ENCODE measurements around the gene DNMT3B.
"Not testable (repeated sequence)": the region's sequence is repeated elsewhere in the genome, so short reads cannot be mapped to it uniquely, and the experiment has no call there.

DNMT3B gene

DNA sequence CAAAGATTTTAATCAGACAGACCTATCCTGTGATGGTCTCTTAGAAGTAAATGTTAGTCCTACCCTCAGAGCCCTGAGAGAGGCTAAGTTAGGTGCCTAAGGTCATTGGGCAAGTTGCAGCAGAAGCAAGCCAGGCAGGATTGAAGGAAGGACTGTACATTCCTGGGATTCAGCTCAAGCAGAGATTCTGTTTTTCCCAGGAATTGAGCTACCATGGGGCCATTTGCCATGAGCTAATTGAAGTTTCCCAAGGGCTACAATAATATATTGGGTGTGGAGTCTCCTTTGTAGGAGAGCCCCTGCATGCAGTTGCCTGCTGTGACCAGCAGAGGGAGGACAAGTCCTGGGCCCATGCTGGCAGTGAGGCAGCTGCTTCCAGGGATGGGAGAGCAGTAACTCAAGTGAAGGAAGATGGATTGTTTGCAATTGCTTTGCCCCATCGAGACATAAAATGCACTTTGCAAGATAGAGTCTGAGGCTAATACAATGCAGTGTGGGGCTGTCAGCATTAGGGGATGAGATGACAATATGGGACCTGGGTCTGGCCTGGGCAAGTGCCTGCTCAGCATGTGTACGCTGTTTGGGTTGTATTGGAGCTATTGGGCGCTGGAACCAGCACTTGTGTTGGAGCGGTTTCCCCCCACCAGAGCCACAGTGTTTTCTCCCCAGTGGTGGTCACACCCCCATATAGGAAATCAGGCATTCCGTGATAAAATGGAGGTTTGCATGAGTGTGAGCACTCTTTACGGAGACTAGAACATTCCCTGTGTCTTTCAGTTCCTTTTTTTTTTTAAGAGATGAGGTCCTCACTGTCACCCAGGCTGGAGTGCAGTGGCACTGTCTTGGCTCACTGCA lies 27.9 kb downstream of the DNMT3B start:
- DNase-seq (ENCODE audit: low read depth in 1 of 2, low spot score in 1 of 2), result peak; percentile 40 to 55

DNA sequence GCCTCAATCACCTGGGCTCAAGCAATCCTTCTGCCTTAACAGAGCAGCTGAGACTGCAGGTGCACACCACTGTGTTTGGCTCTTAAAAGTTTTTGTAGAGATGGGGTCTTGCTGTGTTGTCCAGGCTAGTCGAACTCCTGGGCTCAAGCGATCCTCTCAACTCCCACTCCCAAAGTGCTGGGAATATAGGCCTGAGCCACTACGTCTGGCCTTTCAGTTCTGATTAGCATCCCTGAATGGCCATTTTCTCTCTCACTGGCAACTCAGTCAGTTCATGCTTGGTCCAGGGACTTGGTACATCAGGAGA lies 28.5 kb downstream of the DNMT3B start:
- DNase-seq (ENCODE audit: low read depth in 1 of 2, low spot score in 1 of 2), result no peak

DNA sequence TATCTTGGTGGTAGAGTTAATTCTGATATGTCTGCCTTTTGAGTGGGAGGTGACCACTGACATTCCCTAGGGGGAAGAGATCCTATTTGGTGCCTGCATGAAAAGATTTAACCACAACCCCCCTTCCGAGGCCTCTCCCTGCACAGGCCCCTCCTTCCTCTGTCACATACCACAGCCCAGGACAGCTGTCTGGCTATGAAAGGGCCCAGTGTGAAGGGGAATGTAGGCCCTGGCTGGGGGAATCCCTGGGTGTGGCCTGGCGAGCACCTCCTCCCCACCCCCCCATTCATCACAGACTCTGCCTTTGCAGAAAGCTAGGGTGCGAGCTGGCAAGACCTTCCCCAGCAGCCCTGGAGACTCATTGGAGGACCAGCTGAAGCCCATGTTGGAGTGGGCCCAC lies 30.1 kb downstream of the DNMT3B start:
- no peak for DNase-seq (ENCODE audit: low read depth in 1 of 2, low spot score in 1 of 2)

DNA sequence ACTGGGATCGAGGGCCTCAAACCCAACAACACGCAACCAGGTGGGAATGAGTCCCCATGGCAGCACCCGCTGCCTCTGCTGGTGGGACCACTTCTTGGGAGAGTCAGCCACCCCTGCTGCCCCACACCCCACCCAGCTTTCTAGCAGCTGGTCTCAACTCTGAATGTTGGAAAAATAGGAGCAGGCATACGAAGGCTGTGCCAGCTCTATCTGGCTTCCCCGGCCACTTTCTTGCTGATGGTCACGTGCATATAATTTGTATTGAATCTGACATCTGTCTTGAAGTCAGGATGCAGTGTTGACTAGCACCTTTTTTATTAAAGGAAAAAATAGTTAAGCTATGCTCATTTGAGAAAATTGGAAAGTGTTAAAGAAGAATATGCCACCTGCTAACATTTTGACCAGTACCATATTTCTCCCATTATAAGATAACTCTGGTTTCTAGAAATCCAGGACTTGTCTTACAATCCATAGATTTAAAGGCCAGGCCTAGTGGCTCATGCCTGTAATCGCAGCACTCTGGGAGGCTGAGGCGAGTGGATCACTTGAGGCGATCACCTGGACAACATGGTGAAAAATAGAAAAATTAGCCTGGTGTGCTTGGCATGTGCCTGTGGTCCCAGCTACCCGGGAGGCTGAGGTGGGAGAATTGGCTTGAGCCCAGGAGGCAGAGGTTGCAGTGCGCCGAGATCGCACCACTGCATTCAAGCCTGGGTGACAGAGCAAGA lies 30.7 kb downstream of the DNMT3B start:
- no peak for DNase-seq (ENCODE audit: low read depth in 1 of 2, low spot score in 1 of 2)

DNA sequence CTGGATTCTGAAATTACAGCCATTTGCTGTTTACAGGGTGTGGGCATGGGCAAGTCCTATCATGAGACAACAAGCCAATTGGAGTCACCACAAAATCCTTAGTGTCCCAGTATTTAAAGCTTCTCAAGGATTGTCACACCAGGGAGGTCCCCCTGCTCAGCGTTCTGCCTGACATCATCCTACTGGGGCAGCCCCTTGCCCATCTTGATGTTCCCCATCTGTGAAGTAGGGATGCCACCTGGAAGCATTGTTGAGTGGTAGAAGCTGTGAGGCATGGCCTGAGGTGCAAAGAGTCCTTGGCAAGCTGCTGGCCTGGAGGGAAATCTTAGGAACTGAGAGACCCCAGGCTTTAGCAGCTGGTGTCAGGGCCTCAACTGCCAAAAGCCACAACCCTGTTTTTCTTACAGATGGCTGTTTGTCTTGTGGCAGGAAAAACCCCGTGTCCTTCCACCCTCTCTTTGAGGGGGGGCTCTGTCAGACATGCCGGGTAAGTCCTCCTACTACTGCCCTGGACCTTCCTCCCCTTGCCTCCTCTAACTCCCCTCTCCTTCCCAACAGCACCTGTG lies 34.3 kb downstream of the DNMT3B start:
- no peak for DNase-seq (ENCODE audit: low read depth in 1 of 2, low spot score in 1 of 2)

DNA sequence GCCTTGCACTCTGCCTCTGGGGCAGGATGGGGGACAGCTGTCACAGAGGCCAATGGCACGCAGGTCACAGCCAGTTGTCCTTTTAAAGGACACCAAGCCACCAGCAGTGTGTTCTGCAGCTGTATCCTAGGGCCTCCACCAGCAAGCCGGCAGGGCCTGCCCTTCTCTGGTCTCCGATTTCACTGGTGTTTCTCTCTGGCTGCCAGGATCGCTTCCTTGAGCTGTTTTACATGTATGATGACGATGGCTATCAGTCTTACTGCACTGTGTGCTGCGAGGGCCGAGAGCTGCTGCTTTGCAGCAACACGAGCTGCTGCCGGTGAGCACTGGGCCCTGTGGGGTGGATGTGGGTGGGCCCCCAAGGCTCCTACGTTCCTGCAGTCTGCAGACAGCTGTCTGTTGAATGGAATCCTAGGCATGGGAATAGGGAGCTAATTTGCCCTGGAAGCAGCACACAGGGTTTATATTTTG lies 34.8 kb downstream of the DNMT3B start:
- DNase-seq (ENCODE audit: low read depth in 1 of 2, low spot score in 1 of 2), result no peak

DNA sequence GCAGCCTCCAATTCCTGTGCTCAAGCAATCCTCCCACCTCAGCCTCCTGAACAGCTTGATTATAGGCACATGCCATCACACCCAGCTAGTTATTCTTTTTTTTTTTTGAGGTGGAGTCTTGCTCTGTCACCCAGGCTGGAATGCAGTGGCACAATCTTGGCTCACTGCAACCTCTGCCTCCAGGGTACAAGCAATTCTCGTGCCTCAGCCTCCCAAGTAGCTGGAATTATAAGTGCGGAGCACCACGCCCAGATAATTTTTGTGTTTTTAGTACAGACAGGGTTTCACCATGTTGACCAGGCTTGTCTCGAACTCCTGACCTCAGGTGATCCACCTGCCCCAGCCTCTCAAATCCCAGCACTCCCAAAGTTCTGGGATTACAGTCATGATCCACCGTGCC lies 35.4 kb downstream of the DNMT3B start:
- not testable (repeated sequence) for DNase-seq (ENCODE audit: low read depth in 1 of 2, low spot score in 1 of 2)

DNA sequence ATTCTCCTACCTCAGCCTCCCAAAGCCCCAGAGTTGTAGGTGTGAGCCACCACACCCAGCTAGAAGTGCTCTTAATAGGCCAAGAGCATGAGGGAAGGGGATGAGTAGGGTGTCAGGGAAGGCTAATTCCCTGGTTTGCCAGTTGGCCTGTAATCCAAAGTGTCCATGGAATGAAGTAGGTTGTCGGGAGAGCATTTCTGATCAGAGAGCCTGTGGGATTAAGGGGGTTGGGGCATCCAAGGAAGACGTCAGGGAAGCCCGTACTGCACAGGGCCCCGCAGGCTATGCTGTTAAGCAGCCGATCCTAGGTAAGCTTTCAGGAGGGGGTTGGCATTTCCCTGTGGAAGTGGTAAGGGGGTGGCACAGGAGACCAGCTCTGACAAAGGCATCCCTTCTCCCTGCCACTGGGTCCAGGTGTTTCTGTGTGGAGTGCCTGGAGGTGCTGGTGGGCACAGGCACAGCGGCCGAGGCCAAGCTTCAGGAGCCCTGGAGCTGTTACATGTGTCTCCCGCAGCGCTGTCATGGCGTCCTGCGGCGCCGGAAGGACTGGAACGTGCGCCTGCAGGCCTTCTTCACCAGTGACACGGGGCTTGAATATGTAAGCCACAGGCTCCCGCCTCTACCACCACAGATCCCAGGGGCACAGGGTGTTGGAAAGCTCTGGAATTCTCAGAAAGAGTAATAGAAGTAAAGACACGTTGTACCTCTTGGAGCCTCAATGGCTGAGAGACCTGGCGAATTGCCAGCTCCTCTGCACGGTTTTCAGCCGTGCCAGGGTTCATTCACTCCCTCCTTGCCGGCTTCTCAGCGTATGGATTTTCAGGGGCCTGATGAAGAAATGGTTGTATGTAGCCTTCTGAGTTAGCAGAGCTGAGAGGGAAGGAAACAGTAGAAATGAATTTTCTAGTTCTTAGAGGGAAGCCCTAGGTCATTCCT lies 36.1 kb downstream of the DNMT3B start:
- DNase-seq (ENCODE audit: low read depth in 1 of 2, low spot score in 1 of 2), result no peak

DNA sequence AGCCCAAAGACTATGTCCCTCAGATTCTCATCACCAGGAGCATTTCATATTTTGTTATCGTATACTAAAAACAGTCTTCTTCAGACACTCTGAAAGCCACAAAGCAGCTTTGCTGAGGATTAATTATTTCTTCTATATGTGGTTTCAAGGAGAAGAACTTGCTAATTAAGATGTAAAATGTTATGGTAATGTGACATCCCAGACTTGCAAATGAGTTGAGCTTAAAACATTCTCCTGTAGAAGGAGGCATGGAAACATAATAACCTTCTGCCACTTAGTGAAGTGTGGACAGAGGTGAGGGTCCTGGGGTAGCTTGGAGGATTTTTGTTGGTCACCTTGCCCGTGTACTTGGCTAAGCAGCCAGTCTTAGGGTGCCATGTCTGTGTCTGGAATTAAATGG lies 40.9 kb downstream of the DNMT3B start:
- no peak for DNase-seq (ENCODE audit: low read depth in 1 of 2, low spot score in 1 of 2)

DNA sequence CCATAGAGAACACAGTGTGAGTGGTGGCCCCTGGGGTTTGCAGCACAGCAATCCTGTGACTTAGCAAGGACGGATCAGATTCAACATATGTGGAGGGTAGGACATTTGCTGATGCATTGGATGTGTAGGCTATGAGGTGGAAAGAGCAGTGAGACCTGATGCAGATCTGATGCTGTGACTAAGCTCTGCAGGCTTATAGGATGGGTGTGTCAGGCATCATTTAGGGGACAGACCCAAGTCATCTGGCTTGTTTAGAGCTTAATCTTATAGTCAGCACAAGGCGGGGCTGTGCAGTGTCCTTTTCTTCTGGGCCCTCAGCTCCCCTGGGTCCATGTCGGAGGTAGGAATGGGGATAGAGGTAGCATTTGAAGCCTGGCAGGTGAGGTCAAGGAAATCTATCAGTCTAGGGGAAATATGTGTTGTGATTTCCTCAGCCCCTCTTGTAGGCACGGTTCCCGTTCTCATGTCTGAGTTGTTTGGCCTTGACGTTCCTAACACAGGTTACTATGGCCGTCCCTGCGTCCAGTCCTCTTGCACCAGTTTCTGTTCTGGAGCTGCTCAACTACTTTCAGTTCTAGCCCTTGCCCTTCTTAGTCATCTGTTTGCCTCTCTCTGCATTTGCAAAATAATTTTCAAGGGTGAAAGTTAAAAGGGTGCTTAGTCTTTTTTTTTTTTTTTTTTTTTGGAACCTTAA lies 42.0 kb downstream of the DNMT3B start:
- no peak for DNase-seq (ENCODE audit: low read depth in 1 of 2, low spot score in 1 of 2)

DNA sequence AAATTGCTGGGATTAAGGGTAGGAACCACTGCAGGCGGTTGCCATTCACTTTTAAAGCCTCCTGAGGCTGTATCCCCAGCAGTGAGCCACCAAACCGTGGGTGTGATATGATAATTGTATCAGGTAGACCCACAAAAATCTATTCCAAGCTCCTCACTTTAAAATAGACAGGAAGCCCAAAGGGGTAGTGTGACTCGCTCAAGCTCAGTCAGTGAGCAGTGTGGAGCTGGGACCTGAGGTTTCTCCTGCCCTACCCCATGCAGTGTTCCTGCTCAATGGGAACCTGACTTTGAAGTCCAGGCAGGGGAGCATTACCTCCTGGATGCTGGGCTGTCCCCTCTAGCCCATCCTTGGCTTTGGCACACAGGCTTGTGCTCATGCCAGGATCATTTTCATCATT lies 42.6 kb downstream of the DNMT3B start:
- DNase-seq (ENCODE audit: low read depth in 1 of 2, low spot score in 1 of 2), result no peak

DNA sequence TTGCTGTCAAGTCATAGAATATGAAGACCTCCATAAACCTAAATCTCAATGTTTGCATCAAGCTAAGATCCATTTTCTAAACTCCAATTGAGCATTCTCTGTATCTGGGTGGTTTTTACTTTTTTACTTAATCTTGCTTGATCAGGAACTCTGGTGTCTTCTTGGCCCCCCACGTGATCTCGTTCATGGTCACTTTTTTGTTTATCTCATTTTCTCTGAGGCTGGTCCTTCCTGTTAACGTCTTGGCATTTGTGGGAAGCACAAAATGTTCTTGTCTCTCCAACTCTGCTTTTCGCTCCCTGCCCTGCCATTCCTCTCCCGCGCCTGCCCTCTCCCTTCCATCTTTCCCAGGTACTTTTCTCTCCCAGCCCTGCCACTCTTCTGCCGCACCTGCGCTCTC lies 43.5 kb downstream of the DNMT3B start:
- no peak for DNase-seq (ENCODE audit: low read depth in 1 of 2, low spot score in 1 of 2)

DNA sequence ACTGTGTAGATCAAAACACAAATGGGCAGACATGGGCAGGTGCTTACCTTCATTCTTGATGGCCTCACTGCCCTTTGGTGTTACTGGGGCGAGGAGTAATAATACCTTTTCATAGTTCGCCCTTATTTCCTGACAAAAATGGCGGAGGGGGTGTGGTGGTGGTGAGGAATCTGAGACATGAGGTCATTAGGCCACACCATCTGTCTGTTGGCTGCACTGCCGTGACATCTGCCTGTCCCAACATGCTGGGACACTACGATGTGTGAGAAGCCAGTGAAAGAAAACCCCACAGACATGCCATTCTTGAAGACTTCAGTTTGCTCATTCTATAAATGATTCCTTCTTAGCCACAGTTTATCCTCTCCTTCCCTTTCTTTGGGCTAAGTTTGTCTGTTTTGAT lies 44.2 kb downstream of the DNMT3B start:
- no peak for DNase-seq (ENCODE audit: low read depth in 1 of 2, low spot score in 1 of 2)

DNA sequence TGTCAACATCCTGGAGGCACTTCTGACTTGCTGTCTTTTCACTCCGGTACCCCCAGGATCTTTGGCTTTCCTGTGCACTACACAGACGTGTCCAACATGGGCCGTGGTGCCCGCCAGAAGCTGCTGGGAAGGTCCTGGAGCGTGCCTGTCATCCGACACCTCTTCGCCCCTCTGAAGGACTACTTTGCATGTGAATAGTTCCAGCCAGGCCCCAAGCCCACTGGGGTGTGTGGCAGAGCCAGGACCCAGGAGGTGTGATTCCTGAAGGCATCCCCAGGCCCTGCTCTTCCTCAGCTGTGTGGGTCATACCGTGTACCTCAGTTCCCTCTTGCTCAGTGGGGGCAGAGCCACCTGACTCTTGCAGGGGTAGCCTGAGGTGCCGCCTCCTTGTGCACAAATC lies 45.5 kb downstream of the DNMT3B start:
- no peak for DNase-seq (ENCODE audit: low read depth in 1 of 2, low spot score in 1 of 2)

DNA sequence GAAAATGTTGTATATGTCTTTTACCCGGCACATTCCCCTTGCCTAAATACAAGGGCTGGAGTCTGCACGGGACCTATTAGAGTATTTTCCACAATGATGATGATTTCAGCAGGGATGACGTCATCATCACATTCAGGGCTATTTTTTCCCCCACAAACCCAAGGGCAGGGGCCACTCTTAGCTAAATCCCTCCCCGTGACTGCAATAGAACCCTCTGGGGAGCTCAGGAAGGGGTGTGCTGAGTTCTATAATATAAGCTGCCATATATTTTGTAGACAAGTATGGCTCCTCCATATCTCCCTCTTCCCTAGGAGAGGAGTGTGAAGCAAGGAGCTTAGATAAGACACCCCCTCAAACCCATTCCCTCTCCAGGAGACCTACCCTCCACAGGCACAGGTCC lies 46.3 kb downstream of the DNMT3B start:
- no peak for DNase-seq (ENCODE audit: low read depth in 1 of 2, low spot score in 1 of 2)

DNA sequence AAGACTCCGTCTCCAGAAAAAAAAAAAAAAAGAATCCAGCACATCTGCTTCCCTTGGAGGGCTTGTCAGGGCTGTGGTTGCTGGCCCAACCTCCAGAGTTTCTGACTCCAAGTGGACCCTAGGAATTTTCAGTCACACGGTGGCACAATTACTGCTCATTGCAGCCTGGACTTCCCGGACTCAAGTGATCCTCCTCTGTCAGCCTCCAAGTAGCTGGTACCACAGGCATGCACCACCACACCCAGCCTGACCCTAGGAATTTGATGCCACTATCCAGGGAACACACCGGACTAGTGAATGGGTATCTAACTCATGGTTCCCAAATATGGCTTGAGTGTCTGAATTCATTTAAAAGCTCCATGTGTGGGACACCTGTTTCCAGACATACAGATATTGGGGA lies 47.7 kb downstream of the DNMT3B start:
- DNase-seq (ENCODE audit: low read depth in 1 of 2, low spot score in 1 of 2), result no peak

DNA sequence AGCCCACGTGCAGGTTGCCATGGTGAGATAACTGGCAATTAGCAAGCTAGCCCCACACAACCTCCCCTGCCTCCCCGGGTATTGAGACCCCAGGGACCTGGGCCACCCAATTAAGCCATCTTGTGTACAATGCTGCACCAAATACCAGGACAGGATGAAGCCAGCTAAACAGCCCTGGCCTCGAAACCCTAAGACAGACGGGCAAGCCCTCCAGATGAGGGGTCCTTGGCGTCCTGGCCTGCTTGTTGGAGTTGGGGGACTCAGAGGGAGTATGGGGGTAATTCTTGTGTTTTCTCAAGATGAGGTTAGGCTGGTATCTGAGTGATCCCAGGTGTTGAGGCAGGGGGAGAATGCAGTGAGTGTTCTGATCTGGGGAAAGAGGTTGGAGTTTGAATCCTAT lies 48.8 kb downstream of the DNMT3B start:
- DNase-seq (ENCODE audit: low read depth in 1 of 2, low spot score in 1 of 2), result no peak

DNA sequence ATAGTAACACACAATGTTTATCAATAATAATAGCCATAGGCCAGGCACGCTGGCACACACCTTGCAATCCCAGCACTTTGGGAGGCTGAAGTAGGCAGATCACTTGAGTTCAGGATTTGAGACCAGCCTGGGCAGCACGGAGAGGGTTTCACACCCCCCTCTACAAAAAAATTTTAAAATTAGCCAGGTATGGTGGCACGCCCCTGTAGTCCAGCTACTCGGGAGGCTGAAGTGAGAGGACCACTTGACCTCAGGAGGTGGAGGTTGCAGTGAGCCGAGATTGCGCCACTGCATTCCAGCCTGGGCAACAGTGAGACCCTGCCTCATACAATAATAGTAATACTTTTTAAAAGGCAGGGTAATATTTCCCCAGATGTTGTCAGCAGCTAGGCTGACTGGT lies 49.7 kb downstream of the DNMT3B start:
- no peak for DNase-seq (ENCODE audit: low read depth in 1 of 2, low spot score in 1 of 2)

DNA sequence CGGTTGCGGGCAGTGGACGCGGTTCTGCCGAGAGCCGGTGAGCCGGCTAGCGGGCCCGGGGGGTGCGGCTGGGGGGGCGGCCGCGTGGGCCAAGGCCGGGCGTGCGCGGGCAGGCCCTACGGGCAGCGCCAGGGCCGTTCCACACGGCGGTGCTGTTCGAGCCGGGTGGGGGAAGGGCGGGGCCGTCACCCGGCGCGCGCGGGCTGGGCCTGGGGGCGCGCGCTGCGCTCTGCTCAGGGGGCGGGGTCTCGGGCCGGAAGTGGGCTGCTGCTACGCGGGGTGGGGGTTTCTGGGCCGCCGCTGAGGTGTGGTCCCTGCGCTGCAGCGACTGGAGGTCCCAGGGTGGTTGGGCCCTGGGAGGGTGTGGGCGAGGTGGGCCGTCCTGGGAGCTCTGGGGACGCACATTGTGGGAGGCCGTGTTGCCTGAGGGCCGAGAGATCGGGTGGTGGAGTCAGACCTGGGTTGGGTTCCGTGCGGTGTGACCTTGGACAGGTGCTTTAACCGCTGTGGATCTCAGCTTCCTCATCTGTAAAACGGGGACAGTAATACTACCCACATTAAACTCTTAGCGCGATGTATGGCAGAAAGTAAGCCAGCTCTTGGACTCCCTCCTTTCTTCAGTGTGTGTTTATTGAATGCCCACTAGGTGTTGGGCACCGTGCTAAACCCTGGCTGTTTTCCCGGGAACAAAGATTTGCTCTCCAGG lies 58.0 kb downstream of the DNMT3B start:
- DNase-seq (ENCODE audit: low read depth in 1 of 2, low spot score in 1 of 2), result peak; percentile 66 to 73

Measured in activated T-helper 1 cell treated with anti-CD3 and anti-CD28 coated beads, Interleukin-2, amount 50 U/mL, for 16 hours (primary cell).